ENCODE data around the gene LRP10.

LRP10 gene

DNA sequence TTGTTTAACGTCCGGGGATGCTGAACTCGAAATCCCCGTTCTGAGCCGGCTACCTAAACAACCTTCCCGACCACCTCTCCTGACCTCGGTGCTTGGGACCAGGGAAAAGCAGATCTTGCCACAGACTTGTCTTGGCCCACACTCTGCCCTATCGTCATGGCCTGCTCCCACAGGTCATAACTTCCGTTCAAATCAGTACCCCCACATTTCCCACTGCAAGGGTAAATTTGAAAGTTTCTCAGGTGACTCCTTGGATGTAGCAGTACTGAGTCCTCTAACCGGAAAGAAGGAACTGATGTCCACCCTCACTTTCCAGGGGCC is 48.0 kb downstream of the LRP10 start:
- DNase-seq (ENCODE audit: low read depth), result no peak

DNA sequence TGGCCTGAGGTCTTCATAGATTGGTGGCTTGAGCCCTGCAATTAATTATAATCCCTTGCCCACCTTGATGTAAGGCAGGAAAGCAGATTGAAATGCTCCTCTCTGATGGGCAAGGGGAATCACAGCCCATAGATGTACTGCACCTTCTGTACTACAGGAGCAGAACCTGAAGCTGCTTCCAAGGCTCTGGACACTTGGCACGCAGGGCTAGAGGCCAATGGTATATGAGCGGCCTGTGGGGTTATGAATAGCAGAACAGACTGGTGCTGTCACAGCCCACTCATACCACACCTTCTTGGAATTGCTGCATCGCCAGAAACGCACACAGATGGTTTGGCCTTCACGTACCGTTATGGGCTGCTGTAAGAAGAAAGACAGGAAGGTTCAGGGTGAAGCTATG is 49.2 kb downstream of the LRP10 start:
- DNase-seq (ENCODE audit: low read depth), result no peak

DNA sequence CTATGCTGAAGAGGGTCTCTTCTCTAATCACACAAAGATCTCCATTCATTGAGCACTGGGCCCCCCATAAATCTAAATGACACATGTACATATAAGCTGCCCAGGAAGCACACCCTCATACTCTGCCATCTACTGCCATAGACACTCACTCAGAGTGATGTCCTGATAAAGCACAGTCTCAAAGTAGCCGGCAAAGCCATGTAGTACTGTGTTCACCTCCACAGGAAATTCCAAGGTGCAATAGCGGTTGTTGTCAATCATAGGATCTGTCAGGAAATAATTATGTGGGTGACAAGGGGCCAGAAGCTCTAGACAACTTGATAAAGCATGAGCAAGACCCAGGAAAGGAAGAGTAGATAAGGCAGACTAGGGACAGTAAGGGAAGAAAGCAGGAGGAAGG is 50.8 kb downstream of the LRP10 start:
- DNase-seq (ENCODE audit: low read depth), result no peak

DNA sequence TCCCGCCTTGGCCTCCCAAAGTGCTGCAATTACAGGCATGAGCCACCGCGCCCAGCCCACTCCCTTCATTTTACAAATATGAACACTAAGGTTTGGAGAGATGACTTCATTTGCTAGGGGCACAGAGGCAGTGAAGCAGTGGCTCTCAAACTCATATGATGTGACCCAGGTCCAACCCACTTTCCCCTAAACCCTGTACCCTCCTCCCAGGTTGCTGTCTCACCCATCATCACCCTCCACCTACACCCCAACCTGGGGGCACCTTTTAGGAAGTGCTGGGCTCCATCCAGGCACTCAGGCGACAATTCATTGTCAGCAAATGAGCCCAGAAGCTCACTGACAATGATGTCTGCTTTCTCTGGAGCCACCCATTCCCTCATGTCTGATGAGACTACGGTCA is 52.2 kb downstream of the LRP10 start:
- DNase-seq (ENCODE audit: low read depth), result no peak

DNA sequence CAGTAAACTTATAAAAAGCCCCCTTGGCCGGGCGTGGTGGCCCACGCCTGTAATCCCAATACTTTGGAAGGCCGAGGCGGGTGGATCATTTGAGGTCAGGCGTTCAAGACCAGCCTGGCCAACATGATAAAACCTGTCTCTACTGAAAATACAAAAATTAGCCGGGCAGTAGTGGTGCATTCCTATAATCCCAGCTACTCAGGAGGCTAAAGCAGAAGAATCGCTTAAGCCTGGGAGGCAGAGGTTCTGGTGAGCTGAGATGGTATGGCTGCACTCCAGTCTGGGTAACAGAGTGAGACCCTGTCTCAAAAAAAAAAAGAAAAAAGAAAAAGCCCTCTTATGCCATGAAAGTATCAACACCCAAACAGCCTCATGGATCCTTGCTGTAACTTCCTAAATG is 54.0 kb downstream of the LRP10 start:
- no peak for DNase-seq (ENCODE audit: low read depth)

DNA sequence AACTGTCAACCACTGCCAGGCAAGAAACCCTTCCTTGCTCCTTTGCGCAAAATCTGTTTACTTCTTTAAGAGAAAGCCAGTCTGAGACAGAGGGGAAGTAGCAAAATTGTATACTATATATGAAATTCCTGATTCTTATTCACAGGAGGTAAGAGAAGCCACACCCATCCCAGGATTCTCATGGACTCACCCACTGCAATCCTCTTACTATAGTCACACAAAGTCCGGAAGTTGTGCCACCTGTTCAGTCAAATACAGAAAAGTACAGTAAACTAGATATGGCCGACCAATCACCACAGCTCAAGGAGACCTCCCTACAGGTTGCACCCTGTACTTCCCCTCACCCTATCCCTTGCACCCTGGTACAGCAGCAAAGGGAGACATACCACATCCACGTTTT is 54.8 kb downstream of the LRP10 start:
- DNase-seq (ENCODE audit: low read depth), result no peak

DNA sequence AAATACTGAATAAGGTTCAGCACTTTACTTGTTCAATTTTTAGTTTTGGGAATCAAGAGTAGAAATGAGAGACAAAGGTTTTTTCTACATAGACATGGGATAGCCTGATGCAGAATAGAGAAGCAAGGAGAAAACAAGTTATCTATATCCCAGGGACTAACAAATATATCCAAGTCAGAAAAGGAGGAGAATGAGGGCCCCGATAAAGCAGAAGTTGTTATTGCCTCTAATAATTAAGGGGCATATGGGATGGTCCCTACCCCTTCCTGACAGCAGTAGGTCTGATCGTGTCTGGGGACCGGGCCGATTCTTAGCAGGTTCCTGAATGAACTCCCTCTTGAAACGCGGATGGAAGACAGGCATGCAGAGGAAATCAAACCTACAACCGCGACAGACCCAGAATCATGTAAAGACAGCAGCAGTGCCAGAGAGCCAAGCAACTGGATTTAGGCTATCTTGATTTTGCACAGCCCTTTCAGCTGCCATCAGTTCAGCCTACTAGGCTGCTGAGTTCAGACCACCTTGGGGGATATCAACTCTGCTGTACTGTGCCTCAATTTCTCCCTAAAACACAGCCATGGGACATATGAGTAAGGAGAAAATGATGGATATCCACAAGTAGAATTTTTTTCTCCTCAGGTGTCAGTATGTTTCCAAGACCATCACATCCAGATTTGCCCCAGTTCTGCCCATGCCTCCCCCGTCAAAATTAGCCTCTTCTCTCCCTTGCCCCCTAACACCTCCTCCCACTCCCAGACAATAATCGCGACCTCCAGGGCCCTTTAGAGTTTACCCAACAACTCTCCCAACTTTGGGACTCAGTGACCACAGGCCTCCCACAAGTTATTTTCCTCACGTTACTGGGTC is 56.9 kb downstream of the LRP10 start:
- no peak for DNase-seq (ENCODE audit: low read depth)

DNA sequence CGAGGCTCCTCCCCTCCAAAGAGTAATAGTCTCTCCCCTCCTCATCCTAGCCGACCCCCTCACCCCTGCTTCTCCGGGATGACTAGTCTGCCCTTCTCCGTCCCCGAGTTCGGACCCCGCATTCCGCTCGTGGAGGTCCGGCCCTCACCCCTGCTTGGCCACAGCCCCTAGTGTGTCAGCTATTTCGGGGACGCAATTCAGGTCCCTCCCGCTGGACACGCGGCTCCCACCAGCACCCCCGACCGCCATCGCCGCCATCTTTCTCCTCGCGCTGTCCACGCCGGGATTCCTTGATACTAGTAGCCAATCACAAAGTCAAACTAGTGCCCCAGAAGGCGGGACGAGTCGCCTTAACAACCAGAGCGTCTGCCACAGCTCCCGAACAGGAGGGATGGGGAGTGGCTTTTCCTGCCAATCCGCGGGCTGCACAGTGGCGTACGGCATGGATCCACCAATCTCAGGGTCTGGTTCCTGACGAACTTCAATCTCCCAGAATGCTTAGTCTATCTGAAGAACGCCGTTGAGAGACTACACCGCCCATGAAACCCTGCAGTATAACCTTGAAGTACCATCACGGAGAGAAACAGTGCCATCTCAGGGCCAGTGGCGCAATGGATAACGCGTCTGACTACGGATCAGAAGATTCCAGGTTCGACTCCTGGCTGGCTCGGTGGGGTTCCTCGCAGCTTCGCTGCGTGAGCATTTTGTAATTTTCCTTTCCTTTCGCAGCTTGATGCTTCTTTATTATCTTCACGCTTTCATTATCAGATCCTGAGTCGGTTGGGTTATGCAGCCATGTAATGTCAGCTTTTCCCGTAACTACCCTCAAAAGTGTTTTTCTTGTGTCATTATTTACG is 57.8 kb downstream of the LRP10 start, which contains the start of gene PRMT5:
Gene PRMT5, minus strand, starts transcription at position 273 of the 857 bp plus-strand sequence. Its CDS starts 15 bp downstream, at position 258.
- peak; percentile 99 for DNase-seq (ENCODE audit: low read depth)

DNA sequence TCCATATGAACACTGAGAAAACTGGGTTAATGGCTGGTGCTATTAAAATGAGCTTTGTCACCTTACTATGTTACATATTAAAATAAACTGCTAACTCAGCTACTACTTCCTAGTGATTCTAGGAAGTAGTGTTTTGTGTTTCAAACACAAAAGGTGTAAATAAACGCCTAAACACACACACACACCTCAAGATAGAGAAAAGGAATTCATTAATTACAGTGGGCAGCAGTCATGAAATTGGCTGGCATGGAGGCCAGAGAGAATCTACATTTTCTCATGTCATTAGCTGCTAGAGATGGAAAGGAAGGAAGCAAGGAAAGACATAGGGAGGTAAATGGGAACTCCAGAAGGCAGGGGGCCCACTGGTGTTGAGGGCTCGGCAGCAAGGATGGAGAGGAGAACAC is 58.4 kb downstream of the LRP10 start:
- DNase-seq (ENCODE audit: low read depth), result no peak

Data from stromal cell of bone marrow (primary cell).